GM21526 (cell line): Measurements from ENCODE around the gene PCED1B.
"Not testable (repeated sequence)": the region's sequence is repeated elsewhere in the genome, so short reads cannot be mapped to it uniquely, and the experiment has no call there.

Source experiments
- ATAC-seq: cut with Tn5 transposase; IDR thresholded peaks from one replicate; pipeline ENCODE4 v1.9.1; 2021; ENCODE audit warnings: moderate library complexity; ENCODE audit not compliant: unreplicated experiment, low FRiP score

The PCED1B gene

GRCh38 chr12:47117305-47117704 is 37.9 kb downstream of the PCED1B start:
- ATAC-seq: not testable (repeated sequence)

GRCh38 chr12:47120736-47121135 is 41.3 kb downstream of the PCED1B start:
- no peak for ATAC-seq

DNA sequence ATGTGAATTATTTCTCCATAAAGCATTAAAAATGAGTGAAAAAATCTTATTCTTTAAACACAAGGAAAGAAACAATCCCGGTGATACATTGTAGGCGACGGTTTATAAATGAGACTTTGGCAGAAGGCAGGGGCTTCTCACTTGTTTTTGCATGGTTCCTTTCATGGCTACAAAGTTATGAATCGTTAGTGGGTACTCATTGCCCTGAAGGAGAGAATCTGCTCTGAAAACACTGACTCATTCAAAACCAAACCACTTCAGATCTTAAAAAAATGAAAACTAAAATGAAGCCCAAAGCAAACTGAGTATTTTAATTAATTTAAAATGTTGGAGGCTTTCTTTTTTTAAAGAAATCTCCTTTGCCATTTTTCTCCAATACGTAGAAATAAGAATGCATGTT is 41.7 kb downstream of the PCED1B start:
- no peak for ATAC-seq

- ATAC-seq: no peak
Observed at GRCh38 chr12:47122602-47123001, 43.2 kb downstream of the PCED1B start.

DNA sequence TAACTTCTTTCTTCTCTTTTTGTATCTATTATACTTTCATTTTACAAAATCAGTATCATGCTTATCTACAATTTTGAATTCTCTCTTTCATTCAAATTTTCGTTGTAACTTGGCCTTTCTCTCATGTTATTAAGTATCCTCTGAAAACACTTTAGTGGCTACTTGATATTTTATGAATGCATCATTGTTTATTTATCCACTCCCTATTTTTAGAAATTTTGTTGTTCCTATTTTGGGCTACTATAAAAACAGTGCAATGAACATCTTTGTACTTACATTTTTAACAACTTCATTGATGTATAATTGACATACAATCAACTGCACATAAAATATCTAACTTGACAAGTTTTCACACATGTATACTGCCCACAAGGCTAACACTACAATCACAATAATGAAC is 44.3 kb downstream of the PCED1B start:
- ATAC-seq: no peak

DNA sequence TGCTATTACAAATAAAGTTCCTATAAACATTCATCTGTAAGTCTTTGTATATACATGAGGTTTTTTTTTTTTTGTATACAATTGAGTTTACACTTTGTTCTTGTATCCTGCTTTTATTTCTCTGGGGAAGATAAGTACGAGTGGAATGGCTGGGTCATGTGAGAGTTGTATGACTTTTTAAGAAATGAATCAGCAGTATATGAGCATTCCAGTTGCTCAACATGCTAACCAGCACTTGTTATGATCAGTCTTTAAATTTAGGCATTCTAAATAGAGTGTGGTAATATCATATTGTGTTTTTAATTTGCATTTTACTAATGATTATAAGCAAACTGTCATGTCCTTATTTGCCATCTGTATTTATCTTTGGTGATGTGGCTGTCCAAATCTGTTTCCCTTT is 45.0 kb downstream of the PCED1B start:
- no peak for ATAC-seq

- ATAC-seq: no peak
Observed at GRCh38 chr12:47126246-47126645, 46.8 kb downstream of the PCED1B start.

DNA sequence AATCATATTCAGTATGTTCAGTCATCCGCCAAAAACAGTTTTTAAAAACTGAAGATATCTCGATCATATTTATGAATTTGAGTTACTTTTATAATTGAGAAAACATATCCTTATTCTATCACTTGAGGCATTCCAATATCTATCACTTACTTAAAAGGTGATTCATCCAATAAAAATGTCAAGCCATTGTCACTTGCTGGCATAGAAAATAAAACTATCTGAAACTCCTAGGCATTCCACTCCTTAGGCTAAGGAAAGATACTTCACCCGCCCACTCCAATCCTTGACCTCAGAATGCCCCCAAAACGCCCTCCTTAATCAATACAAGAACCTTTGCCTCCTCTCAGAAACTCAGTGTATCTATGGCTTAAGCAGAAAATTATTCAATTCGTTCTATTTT is 51.6 kb downstream of the PCED1B start:
- no peak for ATAC-seq

DNA sequence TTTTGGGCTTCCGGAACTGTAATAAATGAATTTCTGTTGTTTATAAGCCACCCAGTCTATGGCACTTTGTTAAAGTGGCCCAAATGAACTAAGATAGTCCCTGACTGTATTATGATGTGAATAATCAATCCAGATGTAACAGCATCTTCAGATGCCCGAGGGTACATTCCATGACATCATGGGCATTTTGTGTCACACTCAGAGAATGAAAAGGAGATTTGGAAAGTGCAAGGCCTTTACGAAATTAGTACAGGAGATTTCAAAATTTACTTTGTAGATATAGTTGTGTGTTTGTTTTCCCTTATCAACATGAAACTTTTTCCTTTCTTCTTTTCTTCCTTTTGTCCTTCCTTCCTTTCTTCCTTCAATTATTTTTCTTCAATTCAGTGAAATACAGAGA is 54.6 kb downstream of the PCED1B start:
- no peak for ATAC-seq

DNA sequence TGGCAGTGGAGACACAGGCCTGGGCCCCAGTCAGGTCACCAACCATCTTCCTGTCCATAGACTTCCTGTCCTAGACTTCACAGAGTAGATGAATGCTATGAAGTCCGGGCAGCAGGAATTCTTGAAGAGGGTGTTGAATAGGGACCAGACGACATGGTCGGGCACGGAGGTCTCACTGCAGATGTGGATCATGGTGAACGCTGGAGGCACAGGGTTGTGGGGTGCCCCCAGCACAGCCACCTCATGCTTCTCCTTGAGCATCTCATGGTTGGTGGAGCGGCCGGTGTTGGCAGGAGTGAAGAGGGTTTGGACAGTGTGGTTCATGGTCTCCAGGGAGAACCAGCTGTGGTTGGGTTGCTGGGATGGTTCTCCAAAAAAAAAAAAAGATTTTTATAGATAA is 56.2 kb downstream of the PCED1B start:
- ATAC-seq: no peak

DNA sequence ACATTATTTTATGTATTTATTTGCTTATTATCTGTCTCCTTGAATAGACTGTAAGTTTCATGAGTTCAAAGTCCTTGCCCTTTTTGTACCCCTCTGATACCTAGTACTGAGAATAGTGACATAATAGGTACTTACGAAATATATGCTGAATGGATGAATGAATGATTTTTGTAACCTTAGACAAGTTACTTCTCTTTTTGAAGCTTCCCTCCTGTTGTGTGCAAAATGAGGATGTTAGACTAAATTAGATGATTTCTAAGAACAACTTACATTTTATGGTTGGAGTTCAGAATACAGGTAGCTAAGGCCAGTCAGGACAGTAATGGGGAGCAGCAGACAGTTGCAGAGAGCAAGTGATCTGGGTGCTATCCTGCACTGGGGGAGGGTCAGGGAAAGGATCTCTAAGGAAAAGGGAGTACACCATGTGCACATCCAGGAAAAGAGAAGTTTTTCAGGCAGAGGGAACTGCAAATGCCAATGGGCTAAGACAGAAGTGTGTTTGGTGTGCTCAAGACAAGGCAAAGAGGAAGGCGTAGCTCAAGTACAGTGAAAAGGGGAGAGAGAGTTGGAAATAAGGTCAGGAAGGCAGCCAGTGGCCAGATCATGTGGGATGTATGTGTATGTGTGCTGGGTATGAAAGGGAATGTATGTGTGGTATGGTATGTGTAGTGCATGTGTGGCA is 59.7 kb downstream of the PCED1B start:
- ATAC-seq: no peak

DNA sequence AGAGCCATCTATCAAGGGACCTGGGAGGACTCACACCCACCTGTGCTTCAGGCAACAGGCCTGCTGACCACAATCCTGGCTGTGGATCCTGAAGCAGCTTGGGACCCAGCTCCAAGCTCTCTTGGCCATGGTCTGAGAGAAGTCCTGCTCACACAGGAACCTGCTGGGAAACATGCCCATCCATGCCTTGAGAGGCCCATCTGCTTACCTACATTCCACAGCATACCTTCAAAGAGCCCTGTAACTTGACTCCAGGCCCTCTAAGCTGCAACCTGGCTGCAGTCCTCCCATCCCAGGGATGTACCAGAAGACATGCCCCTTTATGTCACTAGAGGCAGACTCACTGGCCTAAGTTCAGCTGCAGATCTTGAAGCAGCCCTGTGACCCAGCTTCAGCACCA is 62.0 kb downstream of the PCED1B start:
- no peak for ATAC-seq

GRCh38 chr12:47144769-47145168 is 65.3 kb downstream of the PCED1B start:
- no peak for ATAC-seq

DNA sequence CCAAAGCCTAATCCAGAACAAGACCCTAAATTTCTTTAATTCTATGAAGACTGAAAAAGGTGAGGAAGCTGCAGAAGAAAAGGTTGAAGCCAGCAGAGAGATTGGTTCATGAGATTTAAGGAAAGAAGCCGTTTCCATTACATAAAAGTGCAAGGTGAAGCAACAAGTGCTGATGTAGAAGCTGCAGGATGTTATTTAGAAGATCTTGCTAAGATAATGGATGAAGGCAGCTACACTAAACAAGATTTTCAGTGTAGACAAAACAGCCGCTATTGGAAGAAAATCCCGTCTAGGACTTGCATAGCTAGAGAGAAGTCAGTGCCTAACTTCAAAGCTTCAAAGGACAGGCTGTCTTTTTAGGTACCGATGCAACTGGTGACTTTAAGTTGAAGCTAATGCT is 65.8 kb downstream of the PCED1B start:
- no peak for ATAC-seq

DNA sequence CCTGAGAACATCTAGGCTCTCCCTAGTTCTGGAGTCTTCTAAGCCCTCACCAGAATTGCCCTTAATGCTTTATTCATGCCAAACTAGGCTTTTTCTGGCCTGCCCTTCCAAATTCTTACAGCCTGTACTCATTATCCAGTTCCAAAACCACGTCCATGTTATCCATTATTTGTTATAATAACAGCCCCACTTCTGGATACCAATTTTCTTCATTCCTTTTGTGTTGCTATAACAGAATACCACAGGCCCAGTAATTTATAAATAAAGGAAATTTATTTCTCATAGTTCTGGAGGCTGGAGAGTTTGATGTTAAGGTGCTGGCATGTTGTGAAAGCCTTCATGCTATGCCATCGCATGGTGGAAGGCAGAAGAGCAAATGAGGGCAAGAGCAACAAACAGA is 68.3 kb downstream of the PCED1B start:
- no peak for ATAC-seq

- ATAC-seq: no peak
Observed at GRCh38 chr12:47149146-47149545, 69.7 kb downstream of the PCED1B start.

GRCh38 chr12:47152095-47152494 is 72.7 kb downstream of the PCED1B start:
- no peak for ATAC-seq

DNA sequence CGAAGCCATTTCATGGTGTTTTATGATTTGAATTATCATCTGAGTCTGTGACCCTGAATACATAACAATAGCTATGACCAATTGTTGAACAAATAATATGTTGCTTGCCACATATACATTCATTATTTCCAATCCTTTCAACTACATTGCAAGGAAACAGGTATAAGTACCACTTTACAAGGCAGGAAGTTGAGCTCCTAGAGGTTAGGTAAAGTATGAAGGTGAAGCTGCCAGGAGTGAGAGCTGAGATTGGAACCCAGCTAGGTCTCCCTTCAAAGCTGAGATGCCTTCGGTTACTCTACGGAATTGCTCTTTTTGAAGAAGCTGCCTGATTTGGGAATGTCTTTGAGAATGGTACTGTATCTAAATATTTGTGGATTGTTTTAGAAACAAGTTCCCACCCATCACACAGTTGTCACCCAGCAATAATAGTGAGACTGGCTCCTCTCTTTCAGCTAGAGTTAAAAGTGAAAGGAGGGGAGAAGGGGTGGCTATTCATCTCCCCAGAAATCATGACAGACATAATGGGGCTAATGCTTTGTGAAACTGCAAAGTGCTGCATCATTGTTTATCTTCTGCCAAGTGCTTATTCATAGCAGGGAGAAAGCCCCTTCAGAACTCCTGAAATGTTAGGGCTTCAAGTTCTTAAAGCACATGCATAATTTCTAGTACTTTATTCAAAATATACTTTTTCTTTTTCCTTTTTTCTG is 76.2 kb downstream of the PCED1B start:
- ATAC-seq: no peak

GRCh38 chr12:47156167-47156736 is 76.8 kb downstream of the PCED1B start:
- no peak for ATAC-seq

DNA sequence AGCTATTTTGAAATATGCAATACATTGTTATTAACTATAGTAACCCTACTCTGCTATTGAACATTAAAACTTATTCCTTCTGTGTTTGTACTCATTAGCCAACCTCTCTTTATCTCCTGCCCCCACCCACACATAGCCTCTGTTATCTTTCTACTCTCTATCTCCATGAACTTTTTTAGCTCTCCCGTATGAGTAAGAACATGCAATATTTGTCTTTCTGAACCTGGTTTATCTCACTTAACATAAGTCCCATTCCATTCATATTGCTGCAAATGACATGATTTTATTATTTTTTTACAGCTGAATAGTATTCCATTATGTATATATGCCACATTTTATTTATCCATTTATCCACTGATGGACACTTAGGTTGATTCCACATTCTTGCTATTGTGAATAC is 79.4 kb downstream of the PCED1B start:
- ATAC-seq: no peak

GRCh38 chr12:47159348-47159747 is 79.9 kb downstream of the PCED1B start:
- ATAC-seq: no peak
